SIG-M5 (cell line): ENCODE results near the gene CCDC88C.

Experiments used
- DNase-seq: peaks from one replicate; lab custom pipeline; 2025; lab: John Stamatoyannopoulos, UW

CCDC88C gene

GRCh38 chr14:91363776-91364523 is 53.7 kb downstream of the CCDC88C start:
- DNase-seq = peak; percentile 59

GRCh38 chr14:91361233-91361811 is 56.3 kb downstream of the CCDC88C start:
- peak; percentile 91 for DNase-seq

GRCh38 chr14:91360490-91361232 is 57.0 kb downstream of the CCDC88C start:
- no peak for DNase-seq

DNA sequence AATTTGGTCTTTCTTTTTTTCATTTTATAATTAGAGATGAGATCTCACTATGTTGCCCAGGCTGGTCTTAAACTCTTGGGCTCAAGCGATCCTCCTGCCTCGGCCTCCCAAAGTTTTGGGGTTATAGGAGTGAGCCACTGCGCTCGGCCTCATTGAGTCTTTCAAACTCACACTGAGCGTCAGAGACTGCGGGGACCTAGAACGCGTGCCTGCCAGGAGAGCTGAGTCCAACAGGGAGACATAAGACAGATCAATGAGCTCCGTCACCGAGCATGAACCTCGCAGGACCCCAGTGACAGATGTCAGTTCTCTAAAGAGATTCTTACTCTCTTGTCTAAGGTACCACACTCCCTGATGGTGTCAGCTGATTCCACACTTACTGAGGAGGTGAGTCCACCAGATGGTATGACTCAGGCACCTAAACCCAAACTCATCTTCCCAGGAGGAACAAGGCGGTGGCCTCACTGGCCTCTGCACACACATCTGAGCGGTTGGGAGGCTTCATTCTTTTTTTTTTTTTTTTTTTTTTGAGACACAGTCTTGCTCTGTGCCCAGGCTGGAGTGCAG is 58.9 kb downstream of the CCDC88C start:
- no peak for DNase-seq

- no peak for DNase-seq
Observed at GRCh38 chr14:91358025-91358319, 59.6 kb downstream of the CCDC88C start.

GRCh38 chr14:91357272-91358024 is 60.2 kb downstream of the CCDC88C start:
- DNase-seq = no peak

DNA sequence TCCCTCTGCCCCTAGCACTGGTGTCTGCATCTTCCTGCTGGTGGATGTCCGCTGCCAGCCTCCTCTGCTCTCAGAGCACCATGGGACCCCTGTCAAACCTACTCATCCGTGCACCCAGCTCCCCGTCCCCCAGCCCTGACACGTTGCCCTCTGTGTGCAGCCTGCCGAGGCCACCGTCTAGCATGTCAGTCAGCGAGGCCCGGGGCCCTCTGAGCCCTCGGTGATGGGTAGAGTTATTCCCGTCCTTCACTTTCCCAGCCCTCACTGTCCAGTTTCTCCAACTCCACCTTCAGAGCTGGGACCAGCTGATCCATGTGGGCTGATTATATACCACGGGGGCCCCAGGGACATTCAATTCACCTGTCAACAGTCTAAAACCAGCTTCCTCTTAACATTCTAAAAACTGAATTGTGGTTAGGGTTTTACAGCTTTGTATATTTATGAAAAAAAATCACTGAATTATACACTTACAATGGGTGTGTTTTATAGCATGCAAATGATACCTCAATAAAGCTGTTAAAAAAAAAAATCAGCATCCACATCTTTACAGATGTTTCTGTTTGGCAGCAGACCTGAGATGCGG is 61.3 kb downstream of the CCDC88C start:
- DNase-seq = no peak

GRCh38 chr14:91354979-91355685 is 62.5 kb downstream of the CCDC88C start:
- no peak for DNase-seq

DNA sequence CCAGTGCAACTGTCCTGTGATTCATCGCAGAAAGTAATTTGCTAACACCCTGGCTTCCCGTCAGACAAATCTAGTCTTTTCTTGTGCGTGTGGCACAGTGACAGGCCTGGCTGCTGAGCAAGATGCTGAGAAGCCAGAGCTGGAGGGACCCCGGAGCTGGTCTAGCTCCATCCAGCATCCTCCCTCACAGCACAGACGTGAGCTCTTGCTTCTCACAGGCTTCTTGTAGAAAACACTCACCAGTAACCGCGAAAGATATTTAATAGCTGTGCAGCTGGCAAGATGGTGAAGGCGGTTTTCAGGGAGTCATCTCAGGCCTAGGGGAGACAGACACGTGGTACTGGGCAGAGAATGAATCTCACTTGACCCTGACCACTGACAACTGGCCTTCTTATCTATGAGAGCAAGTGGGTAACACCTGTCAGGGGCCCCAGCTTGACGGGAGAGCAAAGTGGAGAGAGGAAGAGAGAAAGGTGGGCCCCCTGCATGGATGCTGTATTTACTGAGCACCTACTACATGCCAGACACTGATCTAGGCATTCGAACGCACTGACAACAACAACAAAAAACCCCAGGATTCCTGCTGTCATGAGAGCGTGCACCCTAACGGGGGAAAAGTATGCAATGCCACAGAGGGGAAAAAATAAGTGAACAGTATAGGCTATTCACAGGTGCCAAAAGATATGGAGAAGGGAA is 63.3 kb downstream of the CCDC88C start:
- DNase-seq = no peak

DNA sequence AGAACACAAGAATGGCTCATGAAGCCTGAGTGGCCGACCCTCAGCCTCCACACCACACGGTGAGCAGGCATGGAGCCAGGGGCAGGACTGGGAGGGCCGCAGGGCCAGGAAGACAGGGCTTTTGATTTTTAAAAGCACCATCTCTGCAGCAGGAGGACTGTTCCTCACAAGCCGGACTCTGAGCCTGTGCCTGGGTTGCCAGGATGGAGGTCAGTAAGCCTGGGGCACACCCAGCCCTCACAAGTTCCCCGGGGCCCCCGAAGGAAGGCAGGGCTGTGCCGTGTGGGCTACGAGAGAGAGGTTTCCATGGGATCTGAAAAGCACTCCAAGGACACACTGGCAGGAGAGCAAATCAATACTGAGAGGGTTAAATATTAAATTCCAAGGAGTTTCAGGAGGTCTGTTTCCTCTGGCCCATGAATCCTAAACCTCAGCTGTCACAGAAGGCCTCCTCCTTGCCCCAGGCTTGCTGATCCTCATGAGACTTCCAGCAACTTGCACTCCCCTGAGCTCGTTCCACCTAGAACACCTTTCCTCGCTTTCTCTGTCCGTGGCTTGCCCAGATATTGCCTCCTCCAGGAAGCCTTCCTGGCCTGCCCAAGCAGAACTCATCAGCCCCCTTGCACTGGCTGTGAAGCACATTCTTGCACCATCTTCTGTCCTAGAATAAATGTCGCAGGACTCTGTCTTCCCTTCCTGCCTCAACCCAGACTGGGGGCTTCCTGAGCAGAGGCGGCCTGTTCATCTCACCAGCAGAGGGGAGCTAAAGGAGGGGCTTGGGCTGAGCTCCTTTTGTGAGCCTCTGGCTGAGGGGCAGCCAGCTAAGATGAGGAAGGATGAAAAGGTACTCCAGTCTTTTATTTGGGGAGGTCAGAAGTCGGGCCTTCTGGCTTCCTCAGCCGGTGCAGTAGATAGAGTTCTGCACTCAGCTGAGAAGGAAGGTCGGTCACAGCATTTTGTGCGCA is 64.6 kb downstream of the CCDC88C start:
- no peak for DNase-seq

DNA sequence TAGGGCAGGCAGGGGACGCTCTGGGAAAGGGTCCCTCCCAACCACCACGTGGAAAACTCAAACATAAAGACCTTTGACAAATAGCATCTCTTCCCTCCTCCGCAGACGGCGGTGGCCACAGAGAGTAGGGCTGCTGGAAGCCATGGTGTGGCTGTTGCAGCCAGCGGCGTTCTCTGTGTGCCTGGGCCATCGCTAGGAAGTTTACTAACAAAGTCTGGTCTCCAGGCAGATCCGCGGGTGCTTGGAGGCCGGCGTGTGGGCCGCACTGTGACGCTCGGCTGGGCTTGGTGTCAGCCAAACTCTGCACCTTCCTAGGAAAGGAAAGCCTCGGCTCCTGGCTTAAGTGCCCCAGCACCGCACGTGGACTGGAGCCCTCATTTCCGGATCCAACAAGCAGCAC is 65.6 kb downstream of the CCDC88C start:
- DNase-seq = no peak

DNA sequence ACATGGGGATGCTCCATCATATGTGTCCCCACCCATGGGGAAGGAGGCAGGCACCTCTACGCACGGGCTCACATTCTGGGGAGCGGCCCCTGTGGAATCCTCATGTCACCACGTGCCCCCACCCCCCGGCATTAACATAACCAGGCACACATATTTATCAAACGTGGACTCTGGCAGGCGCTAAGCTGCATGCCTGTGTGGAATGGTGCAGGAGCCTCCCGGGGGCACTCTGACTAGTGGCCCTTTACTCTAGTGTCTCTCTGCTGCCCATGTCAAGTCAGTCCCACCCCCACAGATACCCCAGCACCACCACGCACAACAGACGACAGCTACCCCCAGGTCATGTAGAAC is 66.1 kb downstream of the CCDC88C start:
- no peak for DNase-seq

- no peak for DNase-seq
Observed at GRCh38 chr14:91350813-91351511, 66.7 kb downstream of the CCDC88C start.

DNA sequence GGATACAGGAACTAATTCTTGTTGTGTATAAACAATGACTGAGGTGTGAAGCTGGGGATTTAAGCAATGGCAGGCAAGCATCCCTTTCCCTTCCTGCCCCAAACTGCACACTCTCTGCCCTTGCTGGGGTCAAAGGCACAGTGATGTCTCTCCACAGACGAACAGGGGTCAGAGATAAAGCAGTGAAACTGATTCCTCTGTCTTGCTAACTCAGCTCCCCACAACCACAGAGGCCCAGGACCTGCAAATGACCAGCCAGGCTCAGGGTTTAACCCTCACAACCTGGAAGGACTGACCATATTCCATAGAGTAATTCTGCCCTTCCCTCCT is 67.2 kb downstream of the CCDC88C start:
- no peak for DNase-seq

- no peak for DNase-seq
Observed at GRCh38 chr14:91349481-91350074, 68.0 kb downstream of the CCDC88C start.

- no peak for DNase-seq
Observed at GRCh38 chr14:91348845-91349465, 68.7 kb downstream of the CCDC88C start.

- no peak for DNase-seq
Observed at GRCh38 chr14:91346838-91347173, 70.8 kb downstream of the CCDC88C start.

- no peak for DNase-seq
Observed at GRCh38 chr14:91344096-91344495, 73.5 kb downstream of the CCDC88C start.
